HUES6 (cell line): Measurements from ENCODE around the gene RAMP1.

Source experiments
- H3K27ac ChIP-seq: 2 replicates; pipeline ENCODE4 v1.7.0; 2013; ENCODE audit warnings: low read depth, mild to moderate bottlenecking, low read length, inconsistent platforms
- H3K27me3 ChIP-seq: 2 replicates; pipeline ENCODE4 v1.6.1; 2013; ENCODE audit warnings: low read length; ENCODE audit not compliant: control insufficient read depth, insufficient read depth
- H3K36me3 ChIP-seq: 2 replicates; pipeline ENCODE4 v1.6.1; 2013; ENCODE audit warnings: low read length; ENCODE audit not compliant: control insufficient read depth, insufficient read depth
- H3K4me1 ChIP-seq: 2 replicates; pipeline ENCODE4 v1.6.1; 2013; ENCODE audit warnings: low read length; ENCODE audit not compliant: control insufficient read depth, insufficient read depth
- H3K4me3 ChIP-seq: 2 replicates; pipeline ENCODE4 v1.5.1; 2013; ENCODE audit warnings: low read depth, low read length
- H3K9ac ChIP-seq: one replicate; pipeline ENCODE4 v1.6.1; 2013; ENCODE audit warnings: mild to moderate bottlenecking, low read length
- H3K9me3 ChIP-seq: 2 replicates; pipeline ENCODE4 v1.6.1; 2013; ENCODE audit warnings: low read depth, low read length; ENCODE audit not compliant: control insufficient read depth, insufficient read depth

Gene RAMP1

DNA sequence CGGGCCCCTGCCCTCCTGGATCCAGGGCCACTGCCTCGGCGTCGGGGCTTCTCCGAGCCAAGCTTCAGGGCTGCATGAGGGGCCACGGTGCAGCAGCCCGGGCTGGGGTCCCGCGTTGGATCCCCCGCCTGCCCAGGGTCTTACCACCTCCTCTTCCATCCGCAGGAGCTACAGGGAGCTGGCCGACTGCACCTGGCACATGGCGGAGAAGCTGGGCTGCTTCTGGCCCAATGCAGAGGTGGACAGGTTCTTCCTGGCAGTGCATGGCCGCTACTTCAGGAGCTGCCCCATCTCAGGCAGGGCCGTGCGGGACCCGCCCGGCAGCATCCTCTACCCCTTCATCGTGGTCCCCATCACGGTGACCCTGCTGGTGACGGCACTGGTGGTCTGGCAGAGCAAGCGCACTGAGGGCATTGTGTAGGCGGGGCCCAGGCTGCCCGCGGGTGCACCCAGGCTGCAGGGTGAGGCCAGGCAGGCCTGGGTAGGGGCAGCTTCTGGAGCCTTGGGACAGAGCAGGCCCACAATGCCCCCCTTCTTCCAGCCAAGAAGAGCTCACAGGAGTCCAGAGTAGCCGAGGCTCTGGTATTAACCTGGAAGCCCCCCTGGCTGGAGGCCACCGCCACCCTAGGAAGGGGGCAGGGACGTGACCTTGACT lies 52.1 kb downstream of the RAMP1 start:
- H3K36me3 ChIP-seq = no peaks in the 10 kb centered on the region
- no peaks in the 10 kb centered on the region for H3K4me1 ChIP-seq
- H3K27me3 ChIP-seq = no peaks in the 10 kb centered on the region
- H3K9ac ChIP-seq = no peak overlapping the region
- H3K9me3 ChIP-seq = peaks cover 15% of the 10 kb centered on the region
- H3K4me3 ChIP-seq = no peak overlapping the region
- H3K27ac ChIP-seq = no peak overlapping the region

DNA sequence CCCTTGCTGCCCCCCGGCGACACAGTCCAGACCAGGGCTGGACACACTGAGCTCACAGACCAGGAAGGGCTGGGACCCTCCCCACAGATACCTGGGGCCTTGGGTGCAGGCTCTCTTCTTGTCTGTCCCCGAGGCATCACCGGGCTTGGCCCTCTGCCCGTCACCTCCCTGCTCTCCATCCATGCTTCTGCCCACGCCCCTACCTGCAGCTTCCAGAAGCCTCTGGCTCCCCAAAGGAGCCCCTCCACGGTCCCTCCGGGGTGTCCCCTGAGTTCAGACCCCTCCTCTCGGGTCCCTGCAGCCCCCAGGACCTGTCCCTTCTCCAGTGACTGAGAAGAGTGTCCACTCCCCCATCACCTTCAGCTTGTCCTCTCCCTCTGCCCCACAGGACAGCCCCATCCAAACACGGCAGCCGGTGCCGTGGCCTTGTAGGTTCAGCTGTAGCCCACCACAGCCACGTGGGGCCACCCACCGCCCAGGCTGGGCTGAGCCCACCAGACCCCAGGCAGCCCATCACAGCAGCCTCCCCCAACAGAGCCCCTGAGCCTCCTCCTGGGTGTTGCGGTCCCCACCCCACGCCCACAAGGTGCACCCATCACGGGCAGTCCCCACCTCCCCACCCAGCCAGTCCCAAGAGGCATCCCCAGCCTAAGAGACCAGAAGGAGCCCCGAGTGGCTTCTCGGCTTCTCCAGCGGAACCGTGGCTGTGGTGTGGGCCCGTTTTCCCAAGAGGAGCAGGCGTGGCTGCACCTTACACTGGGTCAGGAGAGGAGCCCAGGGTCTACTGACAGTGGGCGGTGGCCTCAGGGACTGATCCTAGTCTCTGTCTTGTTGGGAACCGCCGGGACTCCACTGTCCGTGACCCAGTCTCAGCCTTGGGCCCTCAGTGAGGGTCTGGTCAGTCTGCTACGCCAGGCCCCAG lies 53.1 kb downstream of the RAMP1 start:
- no peak overlapping the region for H3K27ac ChIP-seq
- H3K9me3 ChIP-seq = peaks cover 8% of the 10 kb centered on the region
- H3K9ac ChIP-seq = no peak overlapping the region
- H3K4me3 ChIP-seq = no peak overlapping the region
- no peaks in the 10 kb centered on the region for H3K4me1 ChIP-seq
- H3K36me3 ChIP-seq = no peaks in the 10 kb centered on the region
- no peaks in the 10 kb centered on the region for H3K27me3 ChIP-seq

DNA sequence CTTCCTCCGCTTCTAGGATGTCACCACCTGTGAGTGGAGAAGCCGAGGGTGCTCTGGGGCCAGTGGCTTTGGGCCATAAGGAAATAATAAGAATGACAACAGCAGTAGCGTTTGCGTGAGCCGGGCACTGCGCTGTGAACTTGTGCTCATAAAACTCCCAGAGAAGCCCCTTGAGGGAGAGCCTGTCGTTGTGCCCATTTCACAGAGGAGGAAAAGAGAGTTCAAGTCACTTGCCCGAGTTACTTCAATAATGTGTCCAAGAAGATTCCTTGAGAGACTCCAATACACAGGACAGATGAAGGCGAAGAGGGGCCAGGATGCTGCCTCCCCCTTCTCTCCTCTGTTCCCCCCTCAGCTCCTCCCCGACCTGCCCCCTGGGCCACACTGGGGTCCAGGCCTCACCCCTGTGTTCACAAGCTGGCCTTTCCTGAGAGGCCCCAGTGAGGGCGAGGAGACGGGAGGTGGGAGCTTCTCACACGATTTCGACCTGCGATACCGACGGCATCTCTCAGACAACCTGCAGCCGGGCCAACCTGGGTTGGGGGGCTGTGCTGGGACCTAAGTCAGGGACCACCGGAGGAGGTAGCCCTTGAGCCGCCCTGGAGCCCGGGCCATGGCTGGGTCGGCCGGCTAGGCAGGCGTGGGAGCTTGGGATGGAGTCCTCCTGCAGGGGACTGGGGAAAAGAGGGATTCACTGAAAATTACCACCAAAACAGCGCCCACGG lies 53.9 kb downstream of the RAMP1 start:
- no peak overlapping the region for H3K4me3 ChIP-seq
- no peaks in the 10 kb centered on the region for H3K27me3 ChIP-seq
- H3K9me3 ChIP-seq = peaks cover 3% of the 10 kb centered on the region; the same call in 1 of the 2 replicates
- no peaks in the 10 kb centered on the region for H3K4me1 ChIP-seq
- no peak overlapping the region for H3K27ac ChIP-seq
- no peak overlapping the region for H3K9ac ChIP-seq
- H3K36me3 ChIP-seq = no peaks in the 10 kb centered on the region

DNA sequence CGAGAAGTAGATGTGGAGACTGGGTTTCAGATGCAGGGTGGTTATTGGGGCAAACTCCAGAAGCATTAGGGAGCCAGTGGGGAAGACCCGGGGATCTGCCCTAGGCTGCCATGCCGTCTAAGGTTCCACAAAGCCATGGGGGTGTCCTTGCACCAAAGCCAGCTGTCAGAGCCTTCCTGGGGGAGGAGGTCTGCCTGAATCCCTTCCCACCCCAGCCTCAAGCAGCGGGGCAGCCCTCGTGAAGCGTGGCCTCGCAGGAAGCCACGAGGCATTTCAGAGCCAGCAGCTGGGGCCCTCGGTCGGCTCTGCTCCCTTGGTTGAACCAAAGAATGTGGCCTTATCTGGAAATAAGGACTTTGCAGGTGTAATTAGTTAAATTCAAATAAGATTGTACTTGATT lies 56.2 kb downstream of the RAMP1 start:
- Histone ChIP-seq H3K36me3 (no peaks in the 10 kb centered on the region), H3K27me3 (no peaks in the 10 kb centered on the region), H3K4me3 (no peak overlapping the region), H3K27ac (no peak overlapping the region), H3K9ac (no peak overlapping the region), H3K4me1 (no peaks in the 10 kb centered on the region), H3K9me3 (no peaks in the 10 kb centered on the region; the same call in 1 of the 2 replicates)

DNA sequence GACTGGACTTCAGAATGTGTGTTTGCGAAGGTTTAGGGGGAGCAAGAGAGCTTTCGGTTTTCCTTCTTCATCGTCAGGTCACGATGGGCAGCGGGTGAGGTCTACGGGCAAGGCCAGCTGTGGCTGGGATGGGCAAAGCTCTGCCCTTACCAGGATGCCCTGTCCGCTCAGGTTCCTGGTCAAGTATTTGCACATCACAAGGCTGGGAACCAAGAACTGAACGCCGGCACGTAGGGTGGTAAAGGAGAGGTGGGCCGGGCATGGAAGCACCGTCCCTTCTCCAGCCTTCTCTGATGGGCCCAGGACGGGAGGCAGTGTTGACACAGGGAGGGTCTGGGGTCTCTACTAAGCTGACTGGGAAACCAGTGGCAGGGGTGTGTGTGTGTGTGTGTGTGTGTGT lies 56.9 kb downstream of the RAMP1 start:
- Histone ChIP-seq H3K4me3 (no peak overlapping the region), H3K27ac (no peak overlapping the region), H3K4me1 (no peaks in the 10 kb centered on the region), H3K36me3 (no peaks in the 10 kb centered on the region), H3K27me3 (no peaks in the 10 kb centered on the region), H3K9me3 (no peaks in the 10 kb centered on the region), H3K9ac (no peak overlapping the region)

DNA sequence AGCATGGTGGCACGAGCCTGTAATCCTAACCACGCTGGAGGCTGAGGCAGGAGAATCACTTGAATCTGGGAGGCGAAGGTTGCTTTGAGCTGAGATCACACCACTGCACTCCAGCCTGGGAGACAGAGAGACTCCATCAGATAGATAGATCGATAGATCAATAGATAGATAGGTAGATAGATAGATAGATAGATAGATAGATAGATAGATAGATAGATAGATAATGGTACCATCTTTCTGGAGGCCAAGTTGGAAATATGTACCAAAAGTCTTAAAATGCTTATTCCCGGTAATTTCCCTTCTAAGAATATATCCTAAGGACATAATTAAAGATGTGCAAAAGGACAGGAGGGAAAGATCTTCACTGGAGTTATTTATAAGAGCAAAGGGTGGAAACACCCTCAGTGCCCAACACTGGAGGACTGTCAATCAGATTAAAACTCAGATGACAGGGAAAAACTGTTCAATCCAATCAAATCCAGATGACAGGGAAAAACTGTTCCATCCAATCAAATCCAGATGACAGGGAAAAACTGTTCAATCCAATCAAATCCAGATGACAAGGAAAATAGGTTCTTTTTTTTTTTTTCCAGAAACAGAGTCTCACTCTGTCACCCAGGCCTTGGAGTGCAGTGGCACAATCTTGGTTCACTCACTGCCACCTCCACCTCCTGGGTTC lies 58.4 kb downstream of the RAMP1 start:
- Histone ChIP-seq H3K27me3 (peaks cover 4% of the 10 kb centered on the region; the same call in 1 of the 2 replicates), H3K4me3 (no peak overlapping the region), H3K36me3 (no peaks in the 10 kb centered on the region), H3K4me1 (peaks cover 3% of the 10 kb centered on the region; the same call in 1 of the 2 replicates), H3K9me3 (no peaks in the 10 kb centered on the region), H3K9ac (no peak overlapping the region), H3K27ac (no peak overlapping the region)

DNA sequence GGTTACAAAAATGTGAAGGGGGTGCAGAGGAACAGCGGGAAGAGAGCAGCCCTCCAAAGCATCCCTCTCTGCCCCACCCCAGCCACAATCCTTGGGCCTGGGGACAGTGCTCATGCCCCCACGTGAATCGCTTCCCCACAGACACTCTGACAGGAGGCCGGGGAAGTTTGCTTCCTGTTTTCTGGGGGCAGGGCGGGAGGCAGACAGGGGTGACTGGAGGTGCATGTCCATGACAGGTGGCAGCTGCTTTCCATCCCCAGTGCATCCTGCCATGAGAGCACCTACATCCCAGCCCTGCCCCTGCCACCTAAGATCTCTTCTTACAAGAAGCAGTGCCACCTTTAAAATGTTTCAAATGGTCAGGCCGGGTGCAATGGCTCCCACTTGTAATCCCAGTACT lies 60.2 kb downstream of the RAMP1 start:
- Histone ChIP-seq H3K9me3 (no peaks in the 10 kb centered on the region), H3K4me1 (peaks cover 10% of the 10 kb centered on the region), H3K9ac (no peak overlapping the region), H3K27me3 (peaks cover 8% of the 10 kb centered on the region), H3K4me3 (no peak overlapping the region), H3K27ac (no peak overlapping the region), H3K36me3 (no peaks in the 10 kb centered on the region)

DNA sequence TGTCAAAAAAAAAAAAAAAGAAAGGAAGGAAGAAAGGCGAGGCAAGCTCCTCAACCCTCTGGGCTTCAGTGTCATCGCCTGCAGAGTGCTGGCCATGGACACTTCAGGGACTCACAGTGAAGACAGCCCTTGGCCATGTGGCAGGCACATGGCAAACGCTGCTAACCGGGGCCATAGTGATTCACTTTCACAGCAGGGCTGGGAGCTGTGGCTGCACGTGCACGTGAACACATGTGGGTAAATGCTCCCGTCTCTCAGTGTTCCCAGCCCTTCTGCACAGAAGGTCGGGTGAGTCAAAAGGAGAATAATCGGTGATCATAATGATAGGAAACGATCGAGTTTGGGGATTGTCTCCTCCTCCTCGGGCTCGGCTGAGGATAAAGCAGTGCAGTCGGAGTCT lies 61.2 kb downstream of the RAMP1 start:
- peaks cover 10% of the 10 kb centered on the region for H3K4me1 ChIP-seq
- no peak overlapping the region for H3K9ac ChIP-seq

DNA sequence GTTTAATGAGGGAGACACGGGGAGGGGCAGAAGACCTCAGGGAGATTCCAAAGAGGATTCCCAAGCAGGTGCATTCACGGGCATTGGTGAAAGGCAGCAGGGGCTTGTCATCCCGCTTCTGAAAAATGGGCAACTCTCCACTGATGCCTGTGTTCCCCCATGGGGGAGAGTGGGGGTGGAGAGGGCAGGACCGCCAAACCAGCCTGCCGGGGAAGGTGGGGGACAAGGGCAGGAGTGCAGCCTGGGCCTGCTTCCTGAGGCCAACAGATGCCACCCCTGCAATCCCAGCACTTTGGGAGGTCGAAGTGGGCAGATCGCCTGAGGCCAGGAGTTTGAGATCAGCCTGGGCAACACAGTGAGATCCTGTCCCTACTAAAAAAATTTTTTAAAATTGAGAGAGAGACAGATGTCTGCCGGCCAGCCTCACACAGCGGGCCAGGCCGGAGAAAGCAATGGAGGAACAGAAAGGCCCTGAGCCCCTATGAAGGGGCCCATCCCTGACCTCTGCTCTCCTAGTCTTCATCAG lies 62.6 kb downstream of the RAMP1 start:
- H3K9me3 ChIP-seq = no peaks in the 10 kb centered on the region
- H3K9ac ChIP-seq = no peak overlapping the region
- H3K36me3 ChIP-seq = no peaks in the 10 kb centered on the region
- H3K4me3 ChIP-seq = no peak overlapping the region
- peaks cover 10% of the 10 kb centered on the region for H3K4me1 ChIP-seq
- H3K27me3 ChIP-seq = peaks cover 8% of the 10 kb centered on the region
- H3K27ac ChIP-seq = no peak overlapping the region

More for the DNA sequence above, 61.2 kb downstream of the RAMP1 start:
- Histone ChIP-seq H3K4me3 (no peak overlapping the region), H3K27me3 (peaks cover 8% of the 10 kb centered on the region), H3K27ac (no peak overlapping the region), H3K9me3 (no peaks in the 10 kb centered on the region), H3K36me3 (no peaks in the 10 kb centered on the region)

DNA sequence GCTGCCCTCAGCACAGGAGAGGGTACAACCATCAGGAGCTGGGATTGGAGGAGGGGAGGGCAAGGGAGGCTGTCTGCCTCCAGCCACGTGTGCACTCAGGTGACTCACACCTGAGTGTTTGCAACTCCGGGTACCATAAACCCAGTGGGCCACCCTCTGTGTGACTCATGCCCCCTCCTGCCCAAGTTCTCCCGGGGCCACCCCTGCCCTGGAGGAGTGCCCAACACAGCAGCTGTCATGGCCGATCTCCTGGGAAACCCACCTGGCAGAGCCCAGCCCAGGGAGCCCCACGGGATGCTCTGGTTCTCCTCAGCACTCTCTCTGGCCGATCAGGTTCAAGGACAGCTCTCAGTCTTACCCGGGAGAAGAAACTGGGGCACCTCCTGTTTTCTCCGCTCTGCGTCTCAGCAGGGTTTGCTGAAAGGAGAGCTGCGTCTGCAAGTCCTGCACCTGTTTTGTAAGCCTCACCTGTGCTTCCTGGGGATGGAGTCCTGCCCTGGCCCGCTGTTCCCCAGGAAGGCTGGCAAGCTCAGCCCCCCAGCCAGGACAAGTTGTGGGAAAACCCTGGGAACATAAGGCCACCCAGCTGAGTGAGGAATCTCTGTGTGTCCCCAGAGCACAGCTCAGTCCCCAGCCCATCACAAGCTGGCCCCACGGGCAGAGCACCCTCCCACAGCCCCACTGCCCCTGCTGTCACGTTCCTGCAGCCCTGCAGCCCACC lies 63.4 kb downstream of the RAMP1 start:
- H3K27me3 ChIP-seq = peaks cover 8% of the 10 kb centered on the region
- no peak overlapping the region for H3K4me3 ChIP-seq
- H3K36me3 ChIP-seq = no peaks in the 10 kb centered on the region
- H3K9me3 ChIP-seq = 0 out of 2 replicates have a peak, but pooled peaks cover 2% of the 10 kb centered on the region
- H3K9ac ChIP-seq = no peak overlapping the region
- no peak overlapping the region for H3K27ac ChIP-seq
- peaks cover 10% of the 10 kb centered on the region for H3K4me1 ChIP-seq
